HCT116 (cell line): Measurements from ENCODE around the gene SLC2A4. TPM values are rescaled to one million over a fixed set of nuclear protein-coding genes. Genes with fewer than 3 reads are reported as not detected.
A peak's percentile ranks its signal among the peaks of the same experiment; 100 is the strongest.

ENCODE experiments used
- ATAC-seq: fragments of 200-7000 bp; cut with Tn5 transposase; 2 replicates; pipeline ENCODE4 v1.9.1; 2020; ENCODE audit warnings: mild to moderate bottlenecking, moderate library complexity
- BruUV-seq: library from RNA; stranded (reverse); fragments of 400-500 nt; replicated peaks from 2 replicates; lab custom pipeline; 2021; lab: Mats Ljungman, UMichigan
- CTCF ChIA-PET: fragments of 300-600 bp; sonication (Branson Sonifier 250); formaldehyde crosslinking; loops from one replicate; lab custom pipeline; 2021; ENCODE audit warnings: antibody characterized with exemption; lab: Charles Lee
- POLR2A ChIA-PET: fragments of 300-600, 350-600 bp; sonication (Branson Sonifier 250); formaldehyde crosslinking; loops from one replicate; lab custom pipeline; 2021; ENCODE audit warnings: antibody characterized with exemption; lab: Charles Lee
- RAD21 ChIA-PET, 2 experiments: fragments of 300-600 bp; sonication (Branson Sonifier 250); formaldehyde crosslinking; loops; one replicate each; lab custom pipeline; 2023; ENCODE audit warnings: low total read pairs in 2 of 2; ENCODE audit not compliant: uncharacterized antibody in 2 of 2, unreplicated experiment in 2 of 2, low non-redundant PET in 1 of 2; lab: Charles Lee
- DNase-seq: peaks from one replicate; pipeline ENCODE4 v3.0.0-alpha.2; 2010; ENCODE audit warnings: low read depth, low spot score
- H2AFZ ChIP-seq: fragments of 200-600 bp; shearing (Covaris generic), sonication (generic); 2 replicates; pipeline ENCODE4 v1.6.1; 2017; ENCODE audit warnings: low read depth, mixed run types, mixed read lengths, antibody characterized with exemption, low read length; ENCODE audit not compliant: poor library complexity, severe bottlenecking
- H3K27ac ChIP-seq: 2 replicates; pipeline ENCODE4 v1.5.1; 2012; ENCODE audit warnings: low read depth, low read length
- H3K27me3 ChIP-seq: fragments of 200-600 bp; sonication (generic); 2 replicates; pipeline ENCODE4 v1.6.1; 2016; ENCODE audit warnings: mixed run types, low read length, mixed read lengths; ENCODE audit not compliant: insufficient read depth
- H3K36me3 ChIP-seq, 2 experiments: fragments of 200-500 bp in 1 of 2; fragments of 200-600 bp in 1 of 2; sonication (Bioruptor generic) in 1 of 2; sonication (generic) in 1 of 2; 2 replicates each; pipeline versions ENCODE4 v1.5.1 to v1.6.1; 2014 to 2016; ENCODE audit warnings: low read length in 2 of 2, inconsistent platforms in 1 of 2, mixed read lengths in 1 of 2, mixed run types in 1 of 2; ENCODE audit not compliant: insufficient read depth in 2 of 2, control insufficient read depth in 1 of 2
- H3K4me1 ChIP-seq, 2 experiments: fragments of 200-600 bp in 1 of 2; sonication (generic) in 1 of 2; 2 replicates each; pipeline versions ENCODE4 v1.5.1 to v1.6.1; 2012 to 2017; ENCODE audit warnings: low read length in 2 of 2, inconsistent platforms in 1 of 2, mild to moderate bottlenecking in 1 of 2, mixed read lengths in 1 of 2, mixed run types in 1 of 2, moderate library complexity in 1 of 2; ENCODE audit not compliant: insufficient read depth in 2 of 2, control insufficient read depth in 1 of 2
- H3K4me2 ChIP-seq: fragments of 200-600 bp; sonication (generic); 2 replicates; pipeline ENCODE4 v1.6.1; 2017; ENCODE audit warnings: mixed run types, low read length, mixed read lengths
- H3K4me3 ChIP-seq, 2 experiments: fragments of 200-600 bp in 1 of 2; sonication (generic) in 1 of 2; replicated peaks in 1 of 2; 2 replicates each; pipeline ENCODE4 v1.5.1; 2011 to 2016; ENCODE audit warnings: low read length in 2 of 2, control low read depth in 1 of 2, low read depth in 1 of 2, mild to moderate bottlenecking in 1 of 2, mixed read lengths in 1 of 2, mixed run types in 1 of 2
- H3K79me2 ChIP-seq: fragments of 200-600 bp; sonication (generic); 2 replicates; pipeline ENCODE4 v1.6.1; 2017; ENCODE audit warnings: mild to moderate bottlenecking, mixed run types, low read length, moderate library complexity, mixed read lengths; ENCODE audit not compliant: insufficient read depth
- H3K9ac ChIP-seq: fragments of 200-600 bp; sonication (generic); 2 replicates; pipeline ENCODE4 v1.6.1; 2016; ENCODE audit warnings: low read length, mixed read lengths
- H3K9me2 ChIP-seq: fragments of 200-600 bp; sonication (generic), shearing (Covaris generic); 2 replicates; pipeline ENCODE4 v1.6.1; 2017; ENCODE audit warnings: mixed run types, mild to moderate bottlenecking, moderate library complexity; ENCODE audit not compliant: insufficient read depth
- H3K9me3 ChIP-seq, 2 experiments: fragments of 200-500 bp in 1 of 2; fragments of 200-600 bp in 1 of 2; sonication (Bioruptor generic) in 1 of 2; sonication (generic) in 1 of 2; 2 replicates each; pipeline ENCODE4 v1.6.1; 2014 to 2017; ENCODE audit warnings: low read length in 2 of 2, mixed read lengths in 2 of 2, inconsistent platforms in 1 of 2, low read depth in 1 of 2, mild to moderate bottlenecking in 1 of 2, mixed run types in 1 of 2, moderate library complexity in 1 of 2; ENCODE audit not compliant: control insufficient read depth in 1 of 2, insufficient read depth in 1 of 2
- H4K20me1 ChIP-seq: fragments of 200-600 bp; sonication (generic), shearing (Covaris generic); 2 replicates; pipeline ENCODE4 v1.6.1; 2017; ENCODE audit warnings: mixed run types, mild to moderate bottlenecking, moderate library complexity; ENCODE audit not compliant: insufficient read depth
- EZH2 ChIP-seq: fragments of 200-600 bp; sonication (generic); IDR thresholded peaks from 2 replicates; pipeline ENCODE4 v1.6.1; 2017; ENCODE audit warnings: antibody characterized with exemption, mixed run types
- JUND ChIP-seq: IDR thresholded peaks from 2 replicates; pipeline ENCODE4 v1.6.1; 2012
- ZFX ChIP-seq: fragments of 450-650 bp; IDR thresholded peaks from 2 replicates; pipeline ENCODE4 v1.6.1; 2017
- intact Hi-C: fragments of 100-400 bp; cut with micrococcal nuclease; formaldehyde crosslinking; loops from 2 replicates; pipeline ENCODE4 v1.10.0; 2022
- total RNA-seq: library from RNA; stranded (reverse); gene quantifications from one replicate; pipeline ENCODE4 v1.2.1, GENCODE V29; 2021; ENCODE audit not compliant: unreplicated experiment
- TF ChIP-seq, protein P1 (sequence below), 3 experiments: fragments of 200-600 bp in 1 of 3; sonication (generic) in 1 of 3; IDR thresholded peaks in 2 of 3; conservative IDR thresholded peaks in 1 of 3; 2 replicates each; pipeline ENCODE4 v1.5.1; 2012 to 2017; ENCODE audit warnings: low read depth in 2 of 3, low read length in 2 of 3, antibody characterized with exemption in 1 of 3, borderline replicate concordance in 1 of 3, control low read depth in 1 of 3, mild to moderate bottlenecking in 1 of 3, mixed read lengths in 1 of 3, mixed run types in 1 of 3, moderate library complexity in 1 of 3; ENCODE audit not compliant: insufficient read depth in 1 of 3
- TF ChIP-seq, protein P2 (sequence below): IDR thresholded peaks from 2 replicates; pipeline ENCODE4 v1.6.1; 2012
- TF ChIP-seq, protein P3 (sequence below): IDR thresholded peaks from 2 replicates; pipeline ENCODE4 v1.6.1; 2012; ENCODE audit warnings: low read depth

The SLC2A4 gene
- total RNA-seq, 1 experiment from 2014 or later: 2.5 TPM

DNA sequence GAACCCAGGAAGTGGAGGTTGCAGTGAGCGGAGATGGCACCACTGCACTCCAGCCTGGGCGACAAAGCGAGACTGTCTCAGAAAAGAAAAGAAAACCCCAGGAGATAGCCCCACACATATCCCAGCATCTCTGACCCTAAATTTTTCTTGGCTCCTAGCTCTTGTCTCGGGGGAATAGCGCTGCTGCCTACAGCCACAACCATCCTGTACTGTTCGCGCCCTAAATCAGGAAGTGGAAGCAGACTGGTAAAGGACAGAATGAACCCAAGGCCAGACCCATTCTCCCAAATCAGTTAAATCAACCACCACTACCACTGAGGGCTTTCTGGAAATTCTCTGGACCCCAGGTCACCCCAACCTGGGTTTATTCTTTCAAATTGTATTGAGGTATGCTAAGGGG is 31.7 kb upstream of the SLC2A4 start (continued):
- TF ChIP-seq, protein P1, sequence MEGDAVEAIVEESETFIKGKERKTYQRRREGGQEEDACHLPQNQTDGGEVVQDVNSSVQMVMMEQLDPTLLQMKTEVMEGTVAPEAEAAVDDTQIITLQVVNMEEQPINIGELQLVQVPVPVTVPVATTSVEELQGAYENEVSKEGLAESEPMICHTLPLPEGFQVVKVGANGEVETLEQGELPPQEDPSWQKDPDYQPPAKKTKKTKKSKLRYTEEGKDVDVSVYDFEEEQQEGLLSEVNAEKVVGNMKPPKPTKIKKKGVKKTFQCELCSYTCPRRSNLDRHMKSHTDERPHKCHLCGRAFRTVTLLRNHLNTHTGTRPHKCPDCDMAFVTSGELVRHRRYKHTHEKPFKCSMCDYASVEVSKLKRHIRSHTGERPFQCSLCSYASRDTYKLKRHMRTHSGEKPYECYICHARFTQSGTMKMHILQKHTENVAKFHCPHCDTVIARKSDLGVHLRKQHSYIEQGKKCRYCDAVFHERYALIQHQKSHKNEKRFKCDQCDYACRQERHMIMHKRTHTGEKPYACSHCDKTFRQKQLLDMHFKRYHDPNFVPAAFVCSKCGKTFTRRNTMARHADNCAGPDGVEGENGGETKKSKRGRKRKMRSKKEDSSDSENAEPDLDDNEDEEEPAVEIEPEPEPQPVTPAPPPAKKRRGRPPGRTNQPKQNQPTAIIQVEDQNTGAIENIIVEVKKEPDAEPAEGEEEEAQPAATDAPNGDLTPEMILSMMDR (IDR thresholded peaks at IDR 0.05 in 2 of 3, conservative IDR thresholded peaks at IDR 0.05 in 1 of 3; ENCODE audit: borderline replicate concordance in 1 of 3, insufficient read depth in 1 of 3, low read depth in 2 of 3, low read length in 2 of 3): no peak
- TF ChIP-seq, protein P2, sequence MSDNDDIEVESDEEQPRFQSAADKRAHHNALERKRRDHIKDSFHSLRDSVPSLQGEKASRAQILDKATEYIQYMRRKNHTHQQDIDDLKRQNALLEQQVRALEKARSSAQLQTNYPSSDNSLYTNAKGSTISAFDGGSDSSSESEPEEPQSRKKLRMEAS: no peak
- TF ChIP-seq EZH2: no peak

DNA sequence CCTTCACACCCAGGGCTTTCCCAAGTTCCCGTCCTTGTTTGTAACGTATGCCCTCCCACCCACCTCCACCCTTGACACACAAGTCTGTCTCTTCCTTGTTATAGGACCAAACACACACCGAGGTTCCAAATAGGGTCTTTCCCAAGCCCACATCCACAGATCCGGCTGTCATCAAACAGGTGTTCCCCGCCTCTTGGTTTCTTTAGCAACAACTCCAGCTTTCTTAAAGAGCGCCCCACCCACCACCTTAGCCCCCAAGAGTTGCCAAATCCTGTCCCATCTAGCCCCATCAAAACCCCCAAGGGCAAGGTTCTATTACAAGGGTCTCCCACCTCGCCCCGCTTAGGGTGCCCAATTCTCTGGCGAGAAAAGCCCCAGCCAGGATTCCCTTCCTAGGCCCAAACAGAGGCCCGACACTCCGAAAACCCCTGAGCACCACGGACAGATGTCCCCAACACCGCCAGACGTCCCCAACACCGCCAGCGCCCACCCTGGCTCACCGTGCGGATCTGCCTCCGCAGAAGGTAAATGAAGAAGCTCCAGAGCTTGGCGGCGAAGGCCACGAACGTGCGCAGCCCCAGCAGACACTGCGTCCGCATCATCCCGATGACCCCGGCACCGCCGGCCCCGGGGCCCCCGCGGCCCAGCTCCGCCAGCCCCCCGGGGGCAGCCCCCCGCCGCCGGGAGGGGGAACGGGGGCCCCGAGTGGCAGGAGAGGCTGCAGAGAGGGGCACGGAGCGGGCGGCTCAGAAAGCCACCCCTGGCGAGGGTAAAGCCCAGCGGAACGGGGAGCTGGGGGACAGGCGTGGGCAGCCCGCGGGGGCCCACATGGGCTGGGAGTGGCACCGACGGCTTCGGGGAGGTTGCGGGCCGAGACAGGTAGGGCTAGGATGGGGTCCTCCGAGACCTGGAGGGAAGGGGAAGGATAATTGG is 30.6 kb upstream of the SLC2A4 start:
- peak; percentile 4 for ATAC-seq
- Histone ChIP-seq H2AFZ (no peak overlapping the region), H4K20me1 (no peaks in the 10 kb centered on the region), H3K4me3 (peak overlapping the region; percentile 82 to 99), H3K4me1 (peaks cover 13 to 25% of the 10 kb centered on the region in 2 experiments), H3K9ac (peak overlapping the region; percentile 99), H3K27ac (peak overlapping the region; percentile 84), H3K9me2 (no peaks in the 10 kb centered on the region), H3K4me2 (peak overlapping the region; percentile 89), H3K27me3 (no peaks in the 10 kb centered on the region), H3K36me3 (peaks cover 13 to 15% of the 10 kb centered on the region in 2 experiments; a peak in 3 of 4 replicates), H3K79me2 (peaks cover 79% of the 10 kb centered on the region), H3K9me3 (no peaks in the 10 kb centered on the region)
- BruUV-seq: no TSS peak
- no peak for DNase-seq
- intact Hi-C loops: loop anchor here (5.0 kb wide), 1 partner anchor 56 kb away; the partner anchor contains the start of gene EIF5A
- TF ChIP-seq, protein P3, sequence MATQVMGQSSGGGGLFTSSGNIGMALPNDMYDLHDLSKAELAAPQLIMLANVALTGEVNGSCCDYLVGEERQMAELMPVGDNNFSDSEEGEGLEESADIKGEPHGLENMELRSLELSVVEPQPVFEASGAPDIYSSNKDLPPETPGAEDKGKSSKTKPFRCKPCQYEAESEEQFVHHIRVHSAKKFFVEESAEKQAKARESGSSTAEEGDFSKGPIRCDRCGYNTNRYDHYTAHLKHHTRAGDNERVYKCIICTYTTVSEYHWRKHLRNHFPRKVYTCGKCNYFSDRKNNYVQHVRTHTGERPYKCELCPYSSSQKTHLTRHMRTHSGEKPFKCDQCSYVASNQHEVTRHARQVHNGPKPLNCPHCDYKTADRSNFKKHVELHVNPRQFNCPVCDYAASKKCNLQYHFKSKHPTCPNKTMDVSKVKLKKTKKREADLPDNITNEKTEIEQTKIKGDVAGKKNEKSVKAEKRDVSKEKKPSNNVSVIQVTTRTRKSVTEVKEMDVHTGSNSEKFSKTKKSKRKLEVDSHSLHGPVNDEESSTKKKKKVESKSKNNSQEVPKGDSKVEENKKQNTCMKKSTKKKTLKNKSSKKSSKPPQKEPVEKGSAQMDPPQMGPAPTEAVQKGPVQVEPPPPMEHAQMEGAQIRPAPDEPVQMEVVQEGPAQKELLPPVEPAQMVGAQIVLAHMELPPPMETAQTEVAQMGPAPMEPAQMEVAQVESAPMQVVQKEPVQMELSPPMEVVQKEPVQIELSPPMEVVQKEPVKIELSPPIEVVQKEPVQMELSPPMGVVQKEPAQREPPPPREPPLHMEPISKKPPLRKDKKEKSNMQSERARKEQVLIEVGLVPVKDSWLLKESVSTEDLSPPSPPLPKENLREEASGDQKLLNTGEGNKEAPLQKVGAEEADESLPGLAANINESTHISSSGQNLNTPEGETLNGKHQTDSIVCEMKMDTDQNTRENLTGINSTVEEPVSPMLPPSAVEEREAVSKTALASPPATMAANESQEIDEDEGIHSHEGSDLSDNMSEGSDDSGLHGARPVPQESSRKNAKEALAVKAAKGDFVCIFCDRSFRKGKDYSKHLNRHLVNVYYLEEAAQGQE: no peak
- TF ChIP-seq ZFX (peak; percentile 43), JUND (no peak)
- RAD21 ChIA-PET: no interaction called here
- POLR2A ChIA-PET: interaction anchor here (1.0 to 2.0 kb wide), 3 partner anchors 9 to 17 kb away, joined by 3 to 7 read pairs (median 5); partner anchors contain the start of genes DVL2 and GABARAP
- CTCF ChIA-PET: interaction anchor here (0.6 to 1.0 kb wide), 3 partner anchors 9 to 205 kb away, joined by 3 to 5 read pairs (median 4); partner anchors contain the start of gene GABARAP
